Measurements from ENCODE around the gene CAVIN3. TPM values are rescaled to one million over a fixed set of nuclear protein-coding genes. Genes with fewer than 3 reads are reported as not detected.

CAVIN3 gene
- total and polyA plus RNA-seq, 9 of the 15 experiments (the other 6 are each of a cell fraction or from before 2014, with no cell fraction given) = 0.13 TPM; not detected in 8

DNA sequence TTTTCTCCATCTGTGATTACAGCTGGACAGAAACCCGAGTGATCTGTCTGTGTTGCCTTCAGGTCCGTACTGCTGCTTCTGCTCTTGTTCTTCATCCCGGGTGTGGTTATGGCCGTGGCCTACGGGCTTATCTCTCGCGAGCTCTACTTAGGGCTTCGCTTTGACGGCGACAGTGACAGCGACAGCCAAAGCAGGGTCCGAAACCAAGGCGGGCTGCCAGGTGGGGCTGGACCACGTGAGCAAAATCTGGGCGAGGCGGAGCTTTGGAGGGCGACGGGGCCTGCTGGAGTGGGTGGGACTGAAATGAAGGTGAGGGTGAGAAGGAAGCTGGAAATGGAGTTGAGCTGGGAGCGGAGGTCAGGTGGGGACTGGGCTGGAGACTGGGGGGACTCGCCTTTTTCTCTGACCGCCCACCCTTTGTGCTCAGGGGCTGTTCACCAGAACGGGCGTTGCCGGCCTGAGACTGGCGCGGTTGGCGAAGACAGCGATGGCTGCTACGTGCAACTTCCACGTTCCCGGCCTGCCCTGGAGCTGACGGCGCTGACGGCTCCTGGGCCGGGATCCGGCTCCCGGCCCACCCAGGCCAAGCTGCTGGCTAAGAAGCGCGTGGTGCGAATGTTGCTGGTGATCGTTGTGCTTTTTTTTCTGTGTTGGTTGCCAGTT lies 49.6 kb downstream of the CAVIN3 start (continued):
- TF ChIP-seq, protein P1, sequence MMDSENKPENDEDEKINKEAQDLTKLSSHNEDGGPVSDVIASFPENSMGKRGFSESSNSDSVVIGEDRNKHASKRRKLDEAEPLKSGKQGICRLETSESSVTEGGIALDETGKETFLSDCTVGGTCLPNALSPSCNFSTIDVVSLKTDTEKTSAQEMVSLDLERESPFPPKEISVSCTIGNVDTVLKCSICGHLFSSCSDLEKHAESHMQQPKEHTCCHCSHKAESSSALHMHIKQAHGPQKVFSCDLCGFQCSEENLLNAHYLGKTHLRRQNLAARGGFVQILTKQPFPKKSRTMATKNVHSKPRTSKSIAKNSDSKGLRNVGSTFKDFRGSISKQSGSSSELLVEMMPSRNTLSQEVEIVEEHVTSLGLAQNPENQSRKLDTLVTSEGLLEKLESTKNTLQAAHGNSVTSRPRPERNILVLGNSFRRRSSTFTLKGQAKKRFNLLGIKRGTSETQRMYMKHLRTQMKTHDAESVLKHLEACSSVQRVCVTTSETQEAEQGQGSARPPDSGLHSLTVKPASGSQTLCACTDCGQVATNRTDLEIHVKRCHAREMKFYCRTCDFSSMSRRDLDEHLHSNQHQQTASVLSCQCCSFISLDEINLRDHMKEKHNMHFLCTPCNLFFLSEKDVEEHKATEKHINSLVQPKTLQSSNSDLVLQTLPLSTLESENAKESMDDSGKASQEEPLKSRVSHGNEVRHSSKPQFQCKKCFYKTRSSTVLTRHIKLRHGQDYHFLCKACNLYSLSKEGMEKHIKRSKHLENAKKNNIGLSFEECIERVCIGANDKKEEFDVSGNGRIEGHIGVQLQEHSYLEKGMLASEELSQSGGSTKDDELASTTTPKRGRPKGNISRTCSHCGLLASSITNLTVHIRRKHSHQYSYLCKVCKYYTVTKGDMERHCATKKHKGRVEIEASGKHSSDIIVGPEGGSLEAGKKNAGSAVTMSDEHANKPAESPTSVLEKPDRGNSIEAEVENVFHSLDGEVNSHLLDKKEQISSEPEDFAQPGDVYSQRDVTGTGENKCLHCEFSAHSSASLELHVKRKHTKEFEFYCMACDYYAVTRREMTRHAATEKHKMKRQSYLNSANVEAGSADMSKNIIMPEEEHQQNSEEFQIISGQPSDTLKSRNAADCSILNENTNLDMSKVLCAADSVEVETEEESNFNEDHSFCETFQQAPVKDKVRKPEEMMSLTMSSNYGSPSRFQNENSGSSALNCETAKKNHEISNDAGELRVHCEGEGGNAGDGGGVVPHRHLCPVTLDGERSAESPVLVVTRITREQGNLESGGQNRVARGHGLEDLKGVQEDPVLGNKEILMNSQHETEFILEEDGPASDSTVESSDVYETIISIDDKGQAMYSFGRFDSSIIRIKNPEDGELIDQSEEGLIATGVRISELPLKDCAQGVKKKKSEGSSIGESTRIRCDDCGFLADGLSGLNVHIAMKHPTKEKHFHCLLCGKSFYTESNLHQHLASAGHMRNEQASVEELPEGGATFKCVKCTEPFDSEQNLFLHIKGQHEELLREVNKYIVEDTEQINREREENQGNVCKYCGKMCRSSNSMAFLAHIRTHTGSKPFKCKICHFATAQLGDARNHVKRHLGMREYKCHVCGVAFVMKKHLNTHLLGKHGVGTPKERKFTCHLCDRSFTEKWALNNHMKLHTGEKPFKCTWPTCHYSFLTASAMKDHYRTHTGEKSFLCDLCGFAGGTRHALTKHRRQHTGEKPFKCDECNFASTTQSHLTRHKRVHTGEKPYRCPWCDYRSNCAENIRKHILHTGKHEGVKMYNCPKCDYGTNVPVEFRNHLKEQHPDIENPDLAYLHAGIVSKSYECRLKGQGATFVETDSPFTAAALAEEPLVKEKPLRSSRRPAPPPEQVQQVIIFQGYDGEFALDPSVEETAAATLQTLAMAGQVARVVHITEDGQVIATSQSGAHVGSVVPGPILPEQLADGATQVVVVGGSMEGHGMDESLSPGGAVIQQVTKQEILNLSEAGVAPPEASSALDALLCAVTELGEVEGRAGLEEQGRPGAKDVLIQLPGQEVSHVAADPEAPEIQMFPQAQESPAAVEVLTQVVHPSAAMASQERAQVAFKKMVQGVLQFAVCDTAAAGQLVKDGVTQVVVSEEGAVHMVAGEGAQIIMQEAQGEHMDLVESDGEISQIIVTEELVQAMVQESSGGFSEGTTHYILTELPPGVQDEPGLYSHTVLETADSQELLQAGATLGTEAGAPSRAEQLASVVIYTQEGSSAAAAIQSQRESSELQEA (IDR thresholded peaks at IDR 0.05; ENCODE audit: low read depth) = no peak
- TF ChIP-seq, protein P2, sequence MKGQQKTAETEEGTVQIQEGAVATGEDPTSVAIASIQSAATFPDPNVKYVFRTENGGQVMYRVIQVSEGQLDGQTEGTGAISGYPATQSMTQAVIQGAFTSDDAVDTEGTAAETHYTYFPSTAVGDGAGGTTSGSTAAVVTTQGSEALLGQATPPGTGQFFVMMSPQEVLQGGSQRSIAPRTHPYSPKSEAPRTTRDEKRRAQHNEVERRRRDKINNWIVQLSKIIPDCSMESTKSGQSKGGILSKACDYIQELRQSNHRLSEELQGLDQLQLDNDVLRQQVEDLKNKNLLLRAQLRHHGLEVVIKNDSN (CRISPR knock-in tag; IDR thresholded peaks at IDR 0.05) = no peak

Data from K562 (cell line).